Caki2 (cell line): Measurements from ENCODE around the gene PDGFRB. TPM values are rescaled to one million over a fixed set of nuclear protein-coding genes. Genes with fewer than 3 reads are reported as not detected.
"Not testable (repeated sequence)": the region's sequence is repeated elsewhere in the genome, so short reads cannot be mapped to it uniquely, and the experiment has no call there.

Experiments
- DNase-seq: peaks from one replicate; pipeline ENCODE4 v3.0.0-alpha.2; 2015; ENCODE audit warnings: low read depth
- in situ Hi-C: cut with HindIII; loops from 2 replicates; pipeline ENCODE4 v1.10.0; 2016; ENCODE audit warnings: low sequenced_read_pairs, low pct_unique_long_range_greater_than_20kb, mixed read lengths
- total RNA-seq: library from RNA; depleted of rRNA; stranded (reverse); fragments of >200 nt; shearing (Covaris generic); gene quantifications from 2 replicates; pipeline ENCODE4 v1.2.3, GENCODE V29; 2014; ENCODE audit warnings: low replicate concordance

PDGFRB gene
- total RNA-seq, 1 experiment from 2014 or later, result 16.3 TPM

DNA sequence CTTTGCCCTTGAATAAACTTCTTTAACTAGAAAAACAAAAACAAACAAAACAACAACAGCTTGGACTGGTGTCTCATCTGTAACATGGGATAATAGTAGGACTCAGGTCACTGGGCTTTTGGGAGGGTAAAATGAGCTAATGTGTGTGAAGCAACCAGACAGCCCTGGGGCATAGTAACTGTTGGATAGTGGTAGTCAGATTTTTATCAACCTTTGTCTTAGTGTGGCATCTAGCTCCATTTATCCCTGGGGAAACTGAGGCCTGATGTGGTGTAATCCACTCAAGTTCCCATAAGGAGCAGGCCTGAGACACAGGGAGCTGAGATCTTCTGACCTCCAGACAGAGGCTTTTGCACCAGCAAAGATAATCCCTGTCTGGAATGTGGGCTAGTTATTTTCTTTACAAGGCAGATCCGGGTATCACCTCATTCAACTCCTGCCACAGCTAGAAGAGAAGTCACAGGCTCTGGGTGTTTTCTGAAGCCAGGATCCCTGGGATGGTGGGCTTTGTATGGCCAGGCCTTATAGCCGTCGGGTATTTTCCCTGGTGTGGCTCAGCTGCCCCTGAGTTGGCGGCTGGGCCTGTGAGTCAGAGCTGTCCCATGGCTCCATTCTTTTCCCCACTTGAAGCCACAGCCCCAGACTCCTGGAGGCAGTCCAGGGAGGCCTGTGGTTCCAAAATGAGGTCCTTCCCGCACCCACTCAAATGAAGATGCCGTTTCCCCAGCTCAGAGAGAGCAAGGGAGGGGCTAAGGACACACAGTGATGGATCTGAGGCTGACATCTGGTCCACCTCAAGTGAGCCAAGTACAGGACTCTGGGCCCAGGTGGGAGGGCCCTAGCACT, 43.2 kb downstream of the PDGFRB start:
- in situ Hi-C loops, result no loop called here
- no peak for DNase-seq

- DNase-seq, result no peak
- in situ Hi-C loops, result no loop called here
These were observed 44.5 kb downstream of the PDGFRB start for GRCh38 chr5:150111122-150111521.

GRCh38 chr5:150109921-150110320, 45.7 kb downstream of the PDGFRB start:
- in situ Hi-C loops, result no loop called here

DNA sequence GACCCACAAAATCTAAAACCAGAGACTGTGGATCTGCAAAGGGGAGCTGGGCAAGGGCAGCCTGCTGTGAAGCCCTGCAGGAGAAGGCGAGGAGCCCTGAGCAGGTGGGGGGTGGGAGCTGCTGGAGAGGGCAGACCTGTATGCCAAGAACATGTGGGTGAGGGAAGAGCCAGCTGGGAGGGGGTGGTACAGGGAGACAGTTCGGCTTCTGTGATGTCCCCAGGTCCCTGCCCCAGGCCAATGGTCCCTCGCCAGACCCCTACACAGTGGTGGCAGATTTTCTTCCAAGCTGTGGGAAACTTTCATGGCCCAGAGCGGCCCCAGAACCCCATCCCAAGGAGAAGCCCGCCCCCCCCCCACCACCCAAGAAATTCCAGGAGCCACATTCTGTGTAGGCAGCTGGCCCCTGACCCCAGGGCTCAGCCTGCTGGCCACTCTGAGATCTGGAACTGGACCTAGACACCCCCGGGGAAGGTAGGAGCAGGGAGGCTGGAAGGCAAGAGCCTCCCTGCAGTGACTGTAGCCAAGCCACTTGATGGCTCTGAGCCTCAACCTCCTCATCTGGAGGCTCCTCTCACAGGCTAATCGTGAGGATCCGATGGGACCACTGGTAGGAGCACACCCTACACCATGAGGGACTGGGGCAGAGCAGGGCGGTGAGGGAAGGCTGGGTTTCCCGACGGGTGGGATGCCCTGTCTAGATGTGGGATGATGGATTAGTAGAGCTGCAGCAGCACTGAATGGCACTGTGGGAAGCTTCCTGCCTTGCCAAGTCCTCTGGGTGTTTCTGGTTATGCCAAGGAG, 46.7 kb downstream of the PDGFRB start:
- no peak for DNase-seq
- in situ Hi-C loops, result no loop called here

More at GRCh38 chr5:150109921-150110320, 45.7 kb downstream of the PDGFRB start:
- DNase-seq, result no peak

- in situ Hi-C loops, result no loop called here
- no peak for DNase-seq
These were observed 47.7 kb downstream of the PDGFRB start for GRCh38 chr5:150107909-150108447.

DNA sequence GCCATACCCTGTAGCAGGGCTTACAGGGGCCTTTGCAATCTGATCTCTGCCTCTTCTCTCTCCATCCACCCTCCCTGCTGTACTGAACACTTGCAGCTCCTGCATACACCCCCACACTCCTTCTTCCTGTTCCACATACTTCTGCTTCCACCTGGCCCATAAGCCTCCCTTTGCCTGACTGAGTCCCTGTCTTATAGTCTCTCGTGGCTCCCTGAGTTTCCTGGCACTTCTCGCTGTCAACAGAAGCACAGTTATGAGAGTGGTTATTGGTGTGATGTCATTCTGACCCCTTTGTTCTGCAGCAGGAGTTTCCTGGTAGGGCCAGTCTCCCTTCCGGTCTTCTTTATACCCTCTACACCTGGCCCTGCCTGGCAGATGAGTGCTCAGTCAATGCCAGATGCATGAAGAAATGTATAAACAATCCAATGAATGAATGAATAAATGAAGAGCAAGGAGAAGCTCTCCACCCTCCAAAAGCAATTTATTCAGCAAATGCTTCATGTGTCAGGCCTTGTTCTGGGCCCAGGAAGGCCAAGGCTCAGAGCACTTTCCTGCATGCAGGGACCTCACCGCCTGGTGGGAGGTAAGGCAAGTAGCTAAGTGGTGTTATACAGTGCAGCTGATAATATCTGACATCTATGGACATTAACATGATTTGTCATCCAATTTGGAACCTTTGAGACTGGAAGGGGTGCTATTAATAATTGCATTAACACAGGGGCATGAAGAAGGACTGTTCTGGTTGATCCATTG, 48.8 kb downstream of the PDGFRB start:
- in situ Hi-C loops, result no loop called here
- DNase-seq, result no peak

DNA sequence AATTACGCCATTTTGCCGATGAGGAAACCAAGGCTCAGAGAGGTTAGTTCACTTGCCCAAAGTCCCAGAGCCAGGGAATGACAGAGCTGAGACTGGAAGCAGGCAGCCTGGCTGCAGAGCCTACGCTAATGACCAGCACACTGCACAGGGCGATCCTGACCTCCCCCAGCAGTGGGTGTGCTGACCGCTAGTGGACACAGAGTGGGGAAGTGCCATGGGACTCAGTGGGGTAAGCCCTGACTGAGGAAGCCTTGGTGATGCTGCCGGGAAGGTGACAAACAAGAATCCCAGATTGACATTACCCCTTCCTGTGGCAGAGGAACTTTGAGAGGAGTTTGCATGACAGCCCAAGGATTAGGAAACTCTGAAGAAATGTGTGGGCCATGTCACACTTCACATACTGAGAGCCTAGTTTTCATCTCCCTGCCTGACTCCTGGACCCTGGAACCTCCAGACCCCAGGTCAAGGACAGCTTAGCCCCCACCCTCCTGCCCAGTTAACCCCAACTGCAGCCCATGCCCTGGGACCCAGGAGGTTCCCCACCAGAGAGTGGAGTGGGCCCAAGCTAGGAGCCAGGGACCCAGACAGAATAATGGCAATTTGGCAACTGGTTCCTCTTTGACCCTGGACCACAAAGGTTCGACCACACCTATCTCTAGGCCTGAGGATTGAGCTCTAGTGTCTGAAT, 49.6 kb downstream of the PDGFRB start:
- DNase-seq, result no peak
- in situ Hi-C loops, result no loop called here

DNA sequence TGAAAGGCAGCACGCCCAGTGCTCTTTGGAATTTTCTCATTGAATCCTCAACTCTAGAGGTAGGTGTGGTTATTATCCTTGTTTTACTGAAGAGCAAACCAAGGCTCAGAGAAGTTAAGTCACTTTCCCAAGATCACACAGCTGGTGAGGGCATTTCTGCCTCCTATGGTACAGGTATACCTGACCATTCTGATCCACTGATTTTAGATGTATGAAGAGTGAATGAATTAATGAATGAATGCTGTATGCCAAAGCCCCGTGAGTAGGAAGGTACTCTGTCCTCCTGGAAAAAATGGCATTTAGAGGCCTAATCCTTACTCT, 51.1 kb downstream of the PDGFRB start:
- DNase-seq, result no peak
- in situ Hi-C loops, result no loop called here

GRCh38 chr5:150103678-150104549, 51.7 kb downstream of the PDGFRB start:
- DNase-seq, result no peak
- in situ Hi-C loops, result no loop called here

GRCh38 chr5:150101023-150101422, 54.6 kb downstream of the PDGFRB start:
- in situ Hi-C loops, result no loop called here
- DNase-seq, result no peak

DNA sequence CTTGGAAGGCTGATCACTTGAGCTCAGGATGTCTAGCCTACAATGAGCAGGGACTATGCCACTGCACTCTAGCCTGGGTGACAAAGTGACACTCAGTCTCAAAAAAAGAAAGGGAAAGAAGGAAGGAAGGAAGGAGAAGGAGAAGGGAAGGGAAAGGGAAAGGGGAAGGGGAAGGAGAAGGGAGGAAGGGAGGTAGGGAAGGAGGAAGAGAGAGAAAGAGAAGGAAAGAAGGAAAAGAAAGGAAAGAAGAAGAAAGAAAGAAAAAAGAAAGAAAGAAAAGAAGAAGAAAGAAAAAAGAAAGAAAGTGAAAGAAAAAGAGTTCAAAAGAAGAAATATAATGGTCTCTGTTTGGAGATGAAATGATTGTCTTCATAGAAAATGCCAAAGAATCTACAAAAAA, 58.5 kb downstream of the PDGFRB start:
- no peak for DNase-seq
- in situ Hi-C loops, result no loop called here

DNA sequence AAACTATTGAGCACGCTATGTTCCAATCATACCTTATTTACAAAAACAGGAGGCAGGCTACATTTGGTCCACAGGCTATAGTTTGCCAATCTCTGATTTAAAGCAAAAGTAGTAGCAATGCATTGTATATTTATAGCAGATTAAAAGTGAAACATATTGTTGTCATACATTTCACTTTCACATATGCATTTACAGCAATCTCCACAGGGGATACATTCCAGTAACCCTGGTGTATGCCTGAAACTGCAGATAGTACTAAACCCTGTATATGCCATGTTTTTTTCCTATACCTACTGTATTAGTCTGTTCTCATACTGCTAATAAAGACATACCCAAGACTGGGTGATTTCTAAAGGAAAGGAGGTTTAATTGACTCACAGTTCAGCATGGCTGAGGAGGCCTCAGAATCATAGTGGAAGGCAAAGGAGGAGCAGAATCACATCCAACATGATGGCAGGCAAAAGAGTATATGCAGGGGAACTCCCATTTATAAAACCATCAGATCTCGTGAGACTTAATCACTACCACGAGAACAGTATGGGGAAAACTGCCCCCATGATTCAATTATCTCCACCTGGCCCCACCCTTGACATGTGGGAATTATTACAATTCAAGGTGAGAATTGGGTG, 63.4 kb downstream of the PDGFRB start:
- no peak for DNase-seq
- in situ Hi-C loops, result no loop called here

DNA sequence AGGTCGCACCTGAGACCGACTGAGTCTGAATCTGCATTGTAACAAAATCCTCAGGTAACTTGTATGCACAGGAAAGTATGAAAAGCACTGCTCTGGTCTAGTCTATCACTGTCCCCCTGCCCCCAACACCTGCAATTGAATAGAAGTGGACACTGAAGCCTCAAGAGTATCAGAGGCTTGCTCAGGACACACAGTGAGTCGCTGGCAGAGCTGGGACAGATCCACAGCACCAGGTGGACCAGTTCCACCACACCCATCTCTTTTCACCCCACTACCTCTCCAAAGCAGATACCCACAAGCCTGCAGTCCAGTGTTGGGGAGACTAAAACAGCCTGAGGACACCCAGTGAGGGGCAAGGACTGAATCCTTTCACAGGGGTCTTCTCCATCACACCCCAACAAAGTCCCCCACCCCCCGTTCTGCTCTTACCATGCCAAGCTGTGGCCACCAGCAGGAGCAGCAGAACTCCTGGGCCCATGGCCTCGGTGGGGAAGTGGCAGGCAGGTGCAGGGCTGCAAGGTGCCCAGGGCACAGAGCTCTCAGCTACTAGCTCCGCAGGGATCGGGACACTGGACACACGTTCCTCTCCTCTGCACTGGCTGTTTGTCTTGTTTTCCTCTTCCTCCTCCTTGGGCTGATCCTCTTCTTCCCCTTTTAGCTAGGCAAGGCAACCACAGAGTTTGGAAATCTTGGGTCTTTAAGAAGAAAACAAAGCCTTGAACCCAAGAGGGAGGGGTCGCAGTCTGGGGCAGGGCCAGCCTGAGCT, 69.5 kb downstream of the PDGFRB start, which contains the start of gene CSF1R:
Gene CSF1R, minus strand, starts transcription at position 605 of the 766 bp plus-strand sequence. Its CDS starts 127 bp downstream, at position 478.
- DNase-seq, result no peak
- in situ Hi-C loops, result no loop called here

- DNase-seq, result no peak
- in situ Hi-C loops, result no loop called here
These were observed 70.3 kb downstream of the PDGFRB start for GRCh38 chr5:150085191-150085912.

- in situ Hi-C loops, DNase-seq: not testable (repeated sequence)
These were observed 70.9 kb downstream of the PDGFRB start for GRCh38 chr5:150084754-150085153.
